HG02759 (cell line): ENCODE data around the gene KIFAP3.
"Not testable (repeated sequence)": the region's sequence is repeated elsewhere in the genome, so short reads cannot be mapped to it uniquely, and the experiment has no call there.

Source experiments
- ATAC-seq: cut with Tn5 transposase; IDR thresholded peaks from one replicate; pipeline ENCODE4 v1.9.1; 2021; ENCODE audit warnings: mild to moderate bottlenecking, moderate library complexity; ENCODE audit not compliant: unreplicated experiment

Gene KIFAP3

GRCh38 chr1:170074250-170075157, at the start of gene KIFAP3:
TSS of gene KIFAP3 (minus strand) at chr1:170074695. CDS start at chr1:170074467, 228 bp downstream.
- ATAC-seq, result peak; percentile 98

GRCh38 chr1:170122366-170122765, 47.9 kb upstream of the KIFAP3 start:
- no peak for ATAC-seq

- ATAC-seq, result no peak
These were observed 40.4 kb upstream of the KIFAP3 start for GRCh38 chr1:170114906-170115305.

GRCh38 chr1:170113140-170113539, 38.6 kb upstream of the KIFAP3 start:
- not testable (repeated sequence) for ATAC-seq

- no peak for ATAC-seq
These were observed 23.0 kb upstream of the KIFAP3 start for GRCh38 chr1:170097449-170097948.

- no peak for ATAC-seq
These were observed 22.4 kb upstream of the KIFAP3 start for GRCh38 chr1:170096806-170097340.

GRCh38 chr1:170095976-170096748, 21.7 kb upstream of the KIFAP3 start:
- no peak for ATAC-seq

GRCh38 chr1:170094697-170095616, 20.5 kb upstream of the KIFAP3 start:
- not testable (repeated sequence) for ATAC-seq

GRCh38 chr1:170086399-170087032, 12.0 kb upstream of the KIFAP3 start:
- no peak for ATAC-seq

GRCh38 chr1:170085091-170085490, 10.6 kb upstream of the KIFAP3 start:
- no peak for ATAC-seq

GRCh38 chr1:170078610-170079189, 4.2 kb upstream of the KIFAP3 start:
- no peak for ATAC-seq

GRCh38 chr1:170077926-170078325, 3.4 kb upstream of the KIFAP3 start:
- ATAC-seq, result no peak

- not testable (repeated sequence) for ATAC-seq
These were observed 2.5 kb upstream of the KIFAP3 start for GRCh38 chr1:170076952-170077351.

- ATAC-seq, result no peak
These were observed 1.7 kb upstream of the KIFAP3 start for GRCh38 chr1:170076199-170076598.

- no peak for ATAC-seq
These were observed 691 bp upstream of the KIFAP3 start for GRCh38 chr1:170075186-170075585.

- no peak for ATAC-seq
These were observed 624 bp downstream of the KIFAP3 start for GRCh38 chr1:170073893-170074249.

- ATAC-seq, result no peak
These were observed 3.1 kb downstream of the KIFAP3 start for GRCh38 chr1:170071378-170071777.

- ATAC-seq, result no peak
These were observed 5.6 kb downstream of the KIFAP3 start for GRCh38 chr1:170068923-170069322.

- peak; percentile 70 for ATAC-seq
These were observed 7.2 kb downstream of the KIFAP3 start for GRCh38 chr1:170067253-170067819.
